Activated naive CD8-positive, alpha-beta T cell (primary cell): Measurements from ENCODE around the gene ASB13.

Experiments used
- H3K27ac Mint-ChIP-seq: one replicate; pipeline ENCODE4 v1.8.0; 2021; ENCODE audit warnings: mixed read lengths
- H3K27me3 Mint-ChIP-seq: one replicate; pipeline ENCODE4 v1.8.0; 2021; ENCODE audit warnings: mixed read lengths
- H3K36me3 Mint-ChIP-seq: one replicate; pipeline ENCODE4 v1.8.0; 2021; ENCODE audit warnings: mixed read lengths
- H3K4me1 Mint-ChIP-seq: one replicate; pipeline ENCODE4 v1.8.0; 2021; ENCODE audit warnings: low read depth, mixed read lengths
- H3K4me3 Mint-ChIP-seq: one replicate; pipeline ENCODE4 v1.8.0; 2021; ENCODE audit warnings: mild to moderate bottlenecking, mixed read lengths
- H3K9me3 Mint-ChIP-seq: one replicate; pipeline ENCODE4 v1.8.0; 2021; ENCODE audit warnings: low read depth, mixed read lengths

Gene ASB13

GRCh38 chr10:5615316-5615715 lies 51.1 kb downstream of the ASB13 start:
- H3K27ac Mint-ChIP-seq = no peak overlapping the region
- no peaks in the 10 kb centered on the region for H3K27me3 Mint-ChIP-seq
- no peak overlapping the region for H3K4me3 Mint-ChIP-seq
- H3K36me3 Mint-ChIP-seq = no peaks in the 10 kb centered on the region
- no peaks in the 10 kb centered on the region for H3K9me3 Mint-ChIP-seq
- H3K4me1 Mint-ChIP-seq = no peaks in the 10 kb centered on the region

- Mint-ChIP-seq H3K36me3 (no peaks in the 10 kb centered on the region), H3K4me1 (no peaks in the 10 kb centered on the region), H3K4me3 (no peak overlapping the region), H3K27ac (no peak overlapping the region), H3K27me3 (no peaks in the 10 kb centered on the region), H3K9me3 (no peaks in the 10 kb centered on the region)
Measured at GRCh38 chr10:5614155-5614721, 52.2 kb downstream of the ASB13 start.

GRCh38 chr10:5613481-5614154 lies 52.8 kb downstream of the ASB13 start:
- Mint-ChIP-seq H3K9me3 (no peaks in the 10 kb centered on the region), H3K27me3 (no peaks in the 10 kb centered on the region), H3K27ac (no peak overlapping the region), H3K36me3 (no peaks in the 10 kb centered on the region), H3K4me3 (no peak overlapping the region), H3K4me1 (no peaks in the 10 kb centered on the region)

GRCh38 chr10:5611899-5612680 lies 54.3 kb downstream of the ASB13 start:
- Mint-ChIP-seq H3K4me3 (no peak overlapping the region), H3K36me3 (no peaks in the 10 kb centered on the region), H3K9me3 (no peaks in the 10 kb centered on the region), H3K27me3 (peaks cover 2% of the 10 kb centered on the region), H3K27ac (no peak overlapping the region), H3K4me1 (no peaks in the 10 kb centered on the region)

- Mint-ChIP-seq H3K27ac (no peak overlapping the region), H3K9me3 (no peaks in the 10 kb centered on the region), H3K4me3 (no peak overlapping the region), H3K27me3 (peaks cover 2% of the 10 kb centered on the region), H3K36me3 (no peaks in the 10 kb centered on the region), H3K4me1 (no peaks in the 10 kb centered on the region)
Measured at GRCh38 chr10:5609952-5610616, 56.3 kb downstream of the ASB13 start.

GRCh38 chr10:5608608-5609220 lies 57.7 kb downstream of the ASB13 start:
- Mint-ChIP-seq H3K36me3 (no peaks in the 10 kb centered on the region), H3K27ac (no peak overlapping the region)

GRCh38 chr10:5607594-5607993 lies 58.8 kb downstream of the ASB13 start:
- no peaks in the 10 kb centered on the region for H3K4me1 Mint-ChIP-seq
- no peaks in the 10 kb centered on the region for H3K9me3 Mint-ChIP-seq
- no peaks in the 10 kb centered on the region for H3K36me3 Mint-ChIP-seq
- H3K27me3 Mint-ChIP-seq = peaks cover 2% of the 10 kb centered on the region
- H3K27ac Mint-ChIP-seq = no peak overlapping the region
- no peak overlapping the region for H3K4me3 Mint-ChIP-seq

More at GRCh38 chr10:5608608-5609220, 57.7 kb downstream of the ASB13 start:
- Mint-ChIP-seq H3K9me3 (no peaks in the 10 kb centered on the region), H3K4me3 (no peak overlapping the region), H3K27me3 (peaks cover 2% of the 10 kb centered on the region), H3K4me1 (no peaks in the 10 kb centered on the region)

GRCh38 chr10:5606864-5607263 lies 59.5 kb downstream of the ASB13 start:
- Mint-ChIP-seq H3K9me3 (no peaks in the 10 kb centered on the region), H3K4me3 (no peak overlapping the region), H3K36me3 (no peaks in the 10 kb centered on the region), H3K27ac (no peak overlapping the region), H3K4me1 (no peaks in the 10 kb centered on the region), H3K27me3 (peaks cover 2% of the 10 kb centered on the region)

GRCh38 chr10:5606321-5606720 lies 60.1 kb downstream of the ASB13 start:
- Mint-ChIP-seq H3K4me1 (no peaks in the 10 kb centered on the region), H3K36me3 (no peaks in the 10 kb centered on the region), H3K4me3 (no peak overlapping the region)

GRCh38 chr10:5604961-5605360 lies 61.4 kb downstream of the ASB13 start:
- peaks cover 2% of the 10 kb centered on the region for H3K27me3 Mint-ChIP-seq
- no peak overlapping the region for H3K27ac Mint-ChIP-seq
- no peaks in the 10 kb centered on the region for H3K4me1 Mint-ChIP-seq
- H3K4me3 Mint-ChIP-seq = no peak overlapping the region
- H3K9me3 Mint-ChIP-seq = no peaks in the 10 kb centered on the region
- no peaks in the 10 kb centered on the region for H3K36me3 Mint-ChIP-seq

More at GRCh38 chr10:5606321-5606720, 60.1 kb downstream of the ASB13 start:
- Mint-ChIP-seq H3K9me3 (no peaks in the 10 kb centered on the region), H3K27ac (no peak overlapping the region), H3K27me3 (peaks cover 2% of the 10 kb centered on the region)

- no peak overlapping the region for H3K27ac Mint-ChIP-seq
Measured at GRCh38 chr10:5604236-5604925, 62.0 kb downstream of the ASB13 start.

GRCh38 chr10:5603848-5604170 lies 62.6 kb downstream of the ASB13 start:
- peaks cover 2% of the 10 kb centered on the region for H3K27me3 Mint-ChIP-seq
- H3K9me3 Mint-ChIP-seq = no peaks in the 10 kb centered on the region
- no peaks in the 10 kb centered on the region for H3K4me1 Mint-ChIP-seq
- no peaks in the 10 kb centered on the region for H3K36me3 Mint-ChIP-seq
- no peak overlapping the region for H3K4me3 Mint-ChIP-seq
- no peak overlapping the region for H3K27ac Mint-ChIP-seq

More at GRCh38 chr10:5604236-5604925, 62.0 kb downstream of the ASB13 start:
- H3K4me1 Mint-ChIP-seq = no peaks in the 10 kb centered on the region
- H3K36me3 Mint-ChIP-seq = no peaks in the 10 kb centered on the region
- no peaks in the 10 kb centered on the region for H3K9me3 Mint-ChIP-seq
- H3K27me3 Mint-ChIP-seq = peaks cover 2% of the 10 kb centered on the region
- no peak overlapping the region for H3K4me3 Mint-ChIP-seq

- Mint-ChIP-seq H3K4me3 (no peak overlapping the region), H3K27me3 (no peaks in the 10 kb centered on the region), H3K36me3 (no peaks in the 10 kb centered on the region), H3K27ac (no peak overlapping the region), H3K4me1 (no peaks in the 10 kb centered on the region), H3K9me3 (no peaks in the 10 kb centered on the region)
Measured at GRCh38 chr10:5603091-5603847, 63.1 kb downstream of the ASB13 start.
